Cardiac muscle cell (in vitro differentiated cells and primary cell): ENCODE data around the gene CNBD2. TPM values are rescaled to one million over a fixed set of nuclear protein-coding genes. Genes with fewer than 3 reads are reported as not detected.
"Not testable (repeated sequence)": the region's sequence is repeated elsewhere in the genome, so short reads cannot be mapped to it uniquely, and the experiment has no call there.

ENCODE experiments used
- DNase-seq, 2 donors: peaks; one replicate each; pipeline versions ENCODE4 v3.0.0 to v3.0.0-alpha.2; 2010 to 2017; ENCODE audit warnings: low read depth in 1 of 2, low spot score in 1 of 2
- H3K27ac ChIP-seq: fragments of 200-600 bp; sonication (generic); 2 replicates; pipeline ENCODE4 v1.5.1; 2016
- H3K27me3 ChIP-seq: fragments of 200-600 bp; sonication (generic); 2 replicates; pipeline ENCODE4 v1.6.0; 2016; ENCODE audit warnings: control low read depth
- H3K36me3 ChIP-seq: fragments of 200-600 bp; sonication (generic); 2 replicates; pipeline ENCODE4 v1.5.1; 2016; ENCODE audit warnings: control low read depth
- H3K4me1 ChIP-seq: fragments of 200-600 bp; sonication (generic); 2 replicates; pipeline ENCODE4 v1.8.1; 2017; ENCODE audit warnings: low read depth, mild to moderate bottlenecking, mixed run types
- H3K4me3 ChIP-seq: fragments of 200-600 bp; sonication (generic); 2 replicates; pipeline ENCODE4 v1.5.1; 2016; ENCODE audit warnings: mild to moderate bottlenecking
- H3K9me3 ChIP-seq: fragments of 200-600 bp; sonication (generic); 2 replicates; pipeline ENCODE4 v1.5.1; 2017; ENCODE audit warnings: low read depth, mild to moderate bottlenecking, control low read depth
- polyA plus RNA-seq: library from polyadenylated mRNA; unstranded; fragments of >200 nt; fragmentation: Nextera tagmentation; extraction: Ambion mirVana; gene quantifications from 2 replicates; pipeline ENCODE4 v1.2.1, GENCODE V29; 2016
- total RNA-seq: library from RNA; depleted of rRNA; stranded (reverse); fragments of >200 nt; gene quantifications from 2 replicates; pipeline ENCODE4 v1.2.3, GENCODE V29; 2016
- TF ChIP-seq, protein P1 (sequence below): IDR thresholded peaks from 2 replicates; pipeline ENCODE4 v1.5.1; 2012; ENCODE audit warnings: low read depth, mild to moderate bottlenecking, low read length

CNBD2 gene
- total and polyA plus RNA-seq, 2 experiments from 2014 or later, result 0.82 to 10.4 TPM

- H3K4me3 ChIP-seq, result no peak overlapping the region
- DNase-seq, result no peak
- H3K9me3 ChIP-seq, result no peaks in the 10 kb centered on the region
- no peaks in the 10 kb centered on the region for H3K36me3 ChIP-seq
- no peaks in the 10 kb centered on the region for H3K27me3 ChIP-seq
- H3K27ac ChIP-seq, result no peak overlapping the region
- TF ChIP-seq, protein P1, sequence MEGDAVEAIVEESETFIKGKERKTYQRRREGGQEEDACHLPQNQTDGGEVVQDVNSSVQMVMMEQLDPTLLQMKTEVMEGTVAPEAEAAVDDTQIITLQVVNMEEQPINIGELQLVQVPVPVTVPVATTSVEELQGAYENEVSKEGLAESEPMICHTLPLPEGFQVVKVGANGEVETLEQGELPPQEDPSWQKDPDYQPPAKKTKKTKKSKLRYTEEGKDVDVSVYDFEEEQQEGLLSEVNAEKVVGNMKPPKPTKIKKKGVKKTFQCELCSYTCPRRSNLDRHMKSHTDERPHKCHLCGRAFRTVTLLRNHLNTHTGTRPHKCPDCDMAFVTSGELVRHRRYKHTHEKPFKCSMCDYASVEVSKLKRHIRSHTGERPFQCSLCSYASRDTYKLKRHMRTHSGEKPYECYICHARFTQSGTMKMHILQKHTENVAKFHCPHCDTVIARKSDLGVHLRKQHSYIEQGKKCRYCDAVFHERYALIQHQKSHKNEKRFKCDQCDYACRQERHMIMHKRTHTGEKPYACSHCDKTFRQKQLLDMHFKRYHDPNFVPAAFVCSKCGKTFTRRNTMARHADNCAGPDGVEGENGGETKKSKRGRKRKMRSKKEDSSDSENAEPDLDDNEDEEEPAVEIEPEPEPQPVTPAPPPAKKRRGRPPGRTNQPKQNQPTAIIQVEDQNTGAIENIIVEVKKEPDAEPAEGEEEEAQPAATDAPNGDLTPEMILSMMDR, result no peak
- H3K4me1 ChIP-seq, result peaks cover 3% of the 10 kb centered on the region
Measured at GRCh38 chr20:36062799-36063198, 94.4 kb downstream of the CNBD2 start.

DNA sequence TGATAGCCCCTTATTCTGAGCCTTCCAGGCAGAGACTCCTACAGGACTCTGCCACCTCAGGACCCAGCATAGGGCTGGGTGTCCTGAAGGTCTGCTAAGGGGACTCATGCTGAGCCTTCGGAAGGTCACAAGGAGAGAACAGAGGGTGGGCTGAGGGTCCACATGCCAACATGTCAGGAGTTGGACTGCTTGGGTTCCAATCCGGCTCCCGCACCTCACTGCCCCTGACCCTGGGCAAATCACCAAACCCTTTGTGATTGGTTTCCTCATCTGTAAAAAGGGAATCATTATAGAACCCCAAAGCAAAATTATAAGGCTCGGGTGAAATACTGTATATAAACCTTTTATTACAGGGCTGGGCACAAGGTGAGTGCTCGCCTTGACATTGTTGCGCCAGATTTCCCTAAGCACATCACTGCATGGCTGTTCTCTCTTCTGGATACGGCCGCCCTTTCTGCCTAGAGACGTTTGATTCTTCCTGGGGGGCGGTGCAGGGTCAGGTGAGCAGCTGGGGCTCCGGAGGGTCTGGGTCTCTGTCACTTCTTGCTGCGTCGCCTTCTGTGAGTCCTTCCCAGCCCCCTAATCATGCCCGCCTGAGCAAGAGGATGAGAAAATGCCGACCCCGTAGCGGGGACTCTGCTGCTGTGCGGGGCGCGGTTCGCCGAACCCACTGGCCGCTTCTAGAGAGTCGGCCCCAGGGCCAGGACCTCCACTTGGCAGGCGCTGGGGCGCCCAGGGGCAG lies 95.7 kb downstream of the CNBD2 start:
- Histone ChIP-seq H3K9me3 (no peaks in the 10 kb centered on the region), H3K4me3 (peak overlapping the region; percentile 27), H3K36me3 (no peaks in the 10 kb centered on the region), H3K27me3 (no peaks in the 10 kb centered on the region), H3K27ac (no peak overlapping the region), H3K4me1 (peaks cover 3% of the 10 kb centered on the region)
- DNase-seq, result no peak
- TF ChIP-seq, protein P1, result no peak

- DNase-seq, result peak; percentile 91 to 94
Measured at GRCh38 chr20:36064658-36065426, 96.5 kb downstream of the CNBD2 start.

DNA sequence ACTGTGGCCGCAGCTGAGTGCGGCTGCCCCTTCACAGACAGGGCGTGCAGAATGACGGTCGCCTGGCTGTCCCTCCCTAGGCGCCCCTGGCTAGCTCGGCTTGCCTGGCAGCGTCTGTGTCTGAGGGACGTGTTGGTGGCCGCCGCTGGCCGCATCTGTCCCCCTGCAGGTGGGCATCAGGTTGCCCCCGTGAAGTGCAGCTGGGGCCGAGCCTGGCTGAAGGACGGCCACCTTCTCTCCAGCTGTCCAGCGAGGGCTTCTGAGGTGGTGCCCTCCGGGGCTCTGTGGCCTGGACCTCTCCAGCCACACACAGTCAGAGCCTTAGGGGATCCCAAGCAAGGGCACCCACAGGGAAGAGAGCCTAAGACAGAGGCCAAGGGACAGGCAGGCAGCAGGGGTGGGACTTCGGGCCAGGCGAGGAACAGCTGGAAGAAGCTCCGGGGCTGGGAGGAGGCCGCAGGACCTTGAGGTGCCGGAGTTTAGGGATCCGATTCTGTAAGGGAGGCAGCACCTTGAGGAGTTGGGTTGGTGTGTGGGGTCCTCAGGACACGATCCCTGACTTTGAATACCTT lies 97.1 kb downstream of the CNBD2 start:
- no peak overlapping the region for H3K27ac ChIP-seq
- H3K27me3 ChIP-seq, result no peaks in the 10 kb centered on the region
- no peaks in the 10 kb centered on the region for H3K36me3 ChIP-seq
- no peak for DNase-seq
- H3K9me3 ChIP-seq, result no peaks in the 10 kb centered on the region
- TF ChIP-seq, protein P1, result no peak
- H3K4me1 ChIP-seq, result peaks cover 7% of the 10 kb centered on the region
- H3K4me3 ChIP-seq, result no peak overlapping the region

More at GRCh38 chr20:36064658-36065426, 96.5 kb downstream of the CNBD2 start:
- Histone ChIP-seq H3K27ac (peak overlapping the region; percentile 31), H3K36me3 (no peaks in the 10 kb centered on the region), H3K4me1 (peaks cover 3% of the 10 kb centered on the region), H3K4me3 (peak overlapping the region; percentile 27), H3K9me3 (no peaks in the 10 kb centered on the region), H3K27me3 (no peaks in the 10 kb centered on the region)
- TF ChIP-seq, protein P1, result no peak

- H3K4me1 ChIP-seq, result peaks cover 8% of the 10 kb centered on the region
- H3K36me3 ChIP-seq, result no peaks in the 10 kb centered on the region
- no peak overlapping the region for H3K27ac ChIP-seq
- H3K27me3 ChIP-seq, result no peaks in the 10 kb centered on the region
- DNase-seq, result no peak
- H3K9me3 ChIP-seq, result no peaks in the 10 kb centered on the region
- TF ChIP-seq, protein P1, result no peak
- no peak overlapping the region for H3K4me3 ChIP-seq
Measured at GRCh38 chr20:36066777-36067176, 98.4 kb downstream of the CNBD2 start.

GRCh38 chr20:36068526-36068925 lies 100.1 kb downstream of the CNBD2 start:
- not testable (repeated sequence) for H3K36me3 ChIP-seq, H3K27ac ChIP-seq, H3K4me3 ChIP-seq, H3K4me1 ChIP-seq, DNase-seq, H3K27me3 ChIP-seq, H3K9me3 ChIP-seq
